Stimulated activated CD4-positive, alpha-beta T cell treated with anti-CD3 and anti-CD28 coated beads, TNF-alpha, amount 100 ng/mL, for 1 hour (primary cell): ENCODE measurements around the gene SUFU.

Experiments
- DNase-seq, 3 donors: peaks; one replicate each; pipeline ENCODE4 v3.0.0-alpha.2; 2020; ENCODE audit warnings: low read depth in 3 of 3, low spot score in 1 of 3

The SUFU gene

GRCh38 chr10:102546606-102547320 is 43.0 kb downstream of the SUFU start:
- DNase-seq = no peak

GRCh38 chr10:102549549-102549948 is 45.8 kb downstream of the SUFU start:
- DNase-seq = no peak

- DNase-seq = no peak
These were observed 47.0 kb downstream of the SUFU start for GRCh38 chr10:102550636-102551210.

GRCh38 chr10:102552533-102552932 is 48.8 kb downstream of the SUFU start:
- DNase-seq = no peak

GRCh38 chr10:102553771-102554170 is 50.0 kb downstream of the SUFU start:
- no peak for DNase-seq

- no peak for DNase-seq
These were observed 50.8 kb downstream of the SUFU start for GRCh38 chr10:102554531-102554930.

- DNase-seq = no peak
These were observed 52.1 kb downstream of the SUFU start for GRCh38 chr10:102555781-102556328.

- DNase-seq = no peak
These were observed 53.8 kb downstream of the SUFU start for GRCh38 chr10:102557569-102557968.

GRCh38 chr10:102559764-102560163 is 56.0 kb downstream of the SUFU start:
- no peak for DNase-seq

GRCh38 chr10:102564209-102564834 is 60.5 kb downstream of the SUFU start:
- DNase-seq = no peak

GRCh38 chr10:102565793-102566192 is 62.0 kb downstream of the SUFU start:
- DNase-seq = no peak

- no peak for DNase-seq
These were observed 75.0 kb downstream of the SUFU start for GRCh38 chr10:102578782-102579181.

- no peak for DNase-seq
These were observed 75.6 kb downstream of the SUFU start for GRCh38 chr10:102579328-102579727.

- no peak for DNase-seq
These were observed 76.5 kb downstream of the SUFU start for GRCh38 chr10:102580230-102580629.

- no peak for DNase-seq
These were observed 77.6 kb downstream of the SUFU start for GRCh38 chr10:102581401-102581800.

GRCh38 chr10:102581981-102582580 is 78.3 kb downstream of the SUFU start:
- no peak for DNase-seq

- DNase-seq = peak; percentile 57 to 69 (median 64)
These were observed 80.0 kb downstream of the SUFU start for GRCh38 chr10:102583435-102584417.

GRCh38 chr10:102585026-102585425 is 81.3 kb downstream of the SUFU start:
- DNase-seq = no peak

- no peak for DNase-seq
These were observed 83.1 kb downstream of the SUFU start for GRCh38 chr10:102586858-102587257.

GRCh38 chr10:102588875-102589274 is 85.1 kb downstream of the SUFU start:
- no peak for DNase-seq
